ENCODE results near the gene CHTF8. TPM values are rescaled to one million over a fixed set of nuclear protein-coding genes. Genes with fewer than 3 reads are reported as not detected.
A peak's percentile ranks its signal among the peaks of the same experiment; 100 is the strongest.
"Not testable (repeated sequence)": the region's sequence is repeated elsewhere in the genome, so short reads cannot be mapped to it uniquely, and the experiment has no call there.

Gene CHTF8
- total and polyA plus RNA-seq, 9 donors: 47.9 to 130 (median 82.6) TPM

- H3K4me3 ChIP-seq: peak overlapping the region; percentile 97
- no peaks in the 10 kb centered on the region for H3K9me3 ChIP-seq
- 1% methylated on average over 34 to 52 of the region's 53 CpGs for WGBS, 3 donors
- H3K36me3 ChIP-seq: no peaks in the 10 kb centered on the region
- H3K27ac ChIP-seq: peak overlapping the region; percentile 59 to 88
- DNase-seq: peak; percentile 81 to 87 (median 84)
- H3K27me3 ChIP-seq: no peaks in the 10 kb centered on the region
- no peak for TF ChIP-seq EP300 (IDR thresholded peaks at IDR 0.05)
- TF ChIP-seq POLR2A (IDR thresholded peaks at IDR 0.05): no peak
- TF ChIP-seq, protein P1, sequence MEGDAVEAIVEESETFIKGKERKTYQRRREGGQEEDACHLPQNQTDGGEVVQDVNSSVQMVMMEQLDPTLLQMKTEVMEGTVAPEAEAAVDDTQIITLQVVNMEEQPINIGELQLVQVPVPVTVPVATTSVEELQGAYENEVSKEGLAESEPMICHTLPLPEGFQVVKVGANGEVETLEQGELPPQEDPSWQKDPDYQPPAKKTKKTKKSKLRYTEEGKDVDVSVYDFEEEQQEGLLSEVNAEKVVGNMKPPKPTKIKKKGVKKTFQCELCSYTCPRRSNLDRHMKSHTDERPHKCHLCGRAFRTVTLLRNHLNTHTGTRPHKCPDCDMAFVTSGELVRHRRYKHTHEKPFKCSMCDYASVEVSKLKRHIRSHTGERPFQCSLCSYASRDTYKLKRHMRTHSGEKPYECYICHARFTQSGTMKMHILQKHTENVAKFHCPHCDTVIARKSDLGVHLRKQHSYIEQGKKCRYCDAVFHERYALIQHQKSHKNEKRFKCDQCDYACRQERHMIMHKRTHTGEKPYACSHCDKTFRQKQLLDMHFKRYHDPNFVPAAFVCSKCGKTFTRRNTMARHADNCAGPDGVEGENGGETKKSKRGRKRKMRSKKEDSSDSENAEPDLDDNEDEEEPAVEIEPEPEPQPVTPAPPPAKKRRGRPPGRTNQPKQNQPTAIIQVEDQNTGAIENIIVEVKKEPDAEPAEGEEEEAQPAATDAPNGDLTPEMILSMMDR (IDR thresholded peaks at IDR 0.05): no peak
- intact Hi-C loops (cut with DNase I): no loop called here
- peaks cover 7% of the 10 kb centered on the region for H3K4me1 ChIP-seq (ENCODE audit: insufficient read depth)
Measured at GRCh38 chr16:69131839-69132423, 457 bp downstream of the CHTF8 start.

- H3K27me3 ChIP-seq: no peaks in the 10 kb centered on the region
- 0 to 2% (median 1%) methylated on average over 15 of the region's 15 CpGs for WGBS, 3 donors
- TF ChIP-seq POLR2A (IDR thresholded peaks at IDR 0.05) (no peak), EP300 (IDR thresholded peaks at IDR 0.05) (no peak)
- TF ChIP-seq, protein P1 (IDR thresholded peaks at IDR 0.05): no peak
- H3K36me3 ChIP-seq: no peaks in the 10 kb centered on the region
- peak in 1 of 5 donors; percentile 35 for DNase-seq
- H3K4me3 ChIP-seq: peak overlapping the region; percentile 97
- peaks cover 7% of the 10 kb centered on the region for H3K4me1 ChIP-seq (ENCODE audit: insufficient read depth)
- intact Hi-C loops (cut with DNase I): no loop called here
- no peaks in the 10 kb centered on the region for H3K9me3 ChIP-seq
- peak overlapping the region; percentile 59 to 88 for H3K27ac ChIP-seq
Measured at GRCh38 chr16:69131167-69131838, 1.1 kb downstream of the CHTF8 start.

DNA sequence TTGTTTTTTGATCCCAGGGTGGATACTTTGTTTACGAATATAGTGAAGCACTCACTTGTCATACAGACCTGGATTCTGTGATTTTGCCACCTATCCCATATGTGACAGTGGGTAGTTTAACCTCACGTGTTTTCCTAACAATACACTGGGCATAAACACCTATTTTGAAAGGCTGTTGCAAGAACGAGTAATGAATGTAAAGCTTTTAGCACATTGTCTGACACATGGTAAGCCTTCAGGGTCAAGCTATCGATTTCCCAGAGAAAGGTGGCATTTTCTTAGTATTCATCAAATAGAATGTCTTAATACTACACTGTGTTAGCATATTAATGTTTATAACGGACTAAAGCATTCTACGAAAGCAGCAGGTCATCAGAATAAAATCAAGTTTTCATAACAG lies 1.9 kb downstream of the CHTF8 start:
- Histone ChIP-seq H3K27ac (no peak overlapping the region), H3K27me3 (no peaks in the 10 kb centered on the region), H3K4me3 (no peak overlapping the region), H3K4me1 (ENCODE audit: insufficient read depth) (peaks cover 7% of the 10 kb centered on the region), H3K36me3 (no peaks in the 10 kb centered on the region), H3K9me3 (no peaks in the 10 kb centered on the region)
- 55 to 64% (median 62%) methylated on average over 6 of the region's 6 CpGs for WGBS, 3 donors
- TF ChIP-seq, protein P1 (IDR thresholded peaks at IDR 0.05): no peak
- TF ChIP-seq EP300 (IDR thresholded peaks at IDR 0.05): no peak
- no peak for TF ChIP-seq POLR2A (IDR thresholded peaks at IDR 0.05)
- no peak for DNase-seq
- intact Hi-C loops (cut with DNase I): no loop called here

DNA sequence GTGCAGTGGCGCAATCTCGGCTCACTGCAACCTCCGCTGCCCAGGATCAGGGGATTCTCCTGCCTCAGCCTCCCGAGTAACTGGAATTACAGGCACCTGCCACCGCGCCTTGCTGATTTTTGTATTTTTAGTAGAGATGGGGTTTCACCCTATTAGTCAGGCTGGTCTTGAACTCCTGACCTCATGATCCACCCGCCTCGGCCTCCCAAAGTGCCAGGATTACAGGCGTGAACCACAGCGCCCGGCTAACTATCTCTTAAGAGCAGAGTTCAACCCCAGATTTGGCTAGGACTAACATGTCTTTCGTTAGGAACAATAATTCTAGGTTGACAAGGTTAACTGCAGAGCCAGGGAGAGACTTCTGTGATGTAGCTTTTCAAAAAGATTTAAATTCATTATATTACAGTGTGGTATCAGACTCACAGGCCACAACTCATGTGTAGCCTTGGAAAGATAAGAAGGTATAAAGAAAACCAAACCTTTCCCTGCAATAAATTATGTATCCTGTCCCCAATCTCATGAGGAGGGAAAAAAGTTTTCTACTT lies 4.3 kb downstream of the CHTF8 start:
- no peaks in the 10 kb centered on the region for H3K9me3 ChIP-seq
- H3K4me3 ChIP-seq: no peak overlapping the region
- H3K4me1 ChIP-seq (ENCODE audit: insufficient read depth): peaks cover 6% of the 10 kb centered on the region
- 80 to 84% (median 83%) methylated on average over 12 of the region's 12 CpGs for WGBS, 3 donors
- no peaks in the 10 kb centered on the region for H3K36me3 ChIP-seq
- TF ChIP-seq EP300 (IDR thresholded peaks at IDR 0.05) (no peak), POLR2A (IDR thresholded peaks at IDR 0.05) (no peak)
- TF ChIP-seq, protein P1 (IDR thresholded peaks at IDR 0.05): no peak
- peak in 1 of 5 donors; percentile 33 for DNase-seq
- no peak overlapping the region for H3K27ac ChIP-seq
- intact Hi-C loops (cut with DNase I): loop anchor here (5.0 to 10.0 kb wide), 5 partner anchors 223 to 603 kb away; partner anchors contain the start of genes TANGO6 (in 1 of the 4) and ZFP90 (in 1 of the 4)
- H3K27me3 ChIP-seq: no peaks in the 10 kb centered on the region

GRCh38 chr16:69126801-69127200 lies 5.6 kb downstream of the CHTF8 start:
- intact Hi-C loops (cut with DNase I): loop anchor here (5.0 to 10.0 kb wide), 5 partner anchors 222 to 602 kb away; partner anchors contain the start of genes TANGO6 (in 1 of the 4) and ZFP90 (in 1 of the 4)
- H3K9me3 ChIP-seq; H3K36me3 ChIP-seq; H3K4me1 ChIP-seq (ENCODE audit: insufficient read depth); H3K27me3 ChIP-seq; H3K27ac ChIP-seq; H3K4me3 ChIP-seq: not testable (repeated sequence)
- 93 to 96% (median 94%) methylated on average over 10 of the region's 10 CpGs for WGBS, 3 donors
- peak in 1 of 5 donors; percentile 19 for DNase-seq

Measured in ovary (tissue), 9 donors.